H1 (cell line): ENCODE data around the gene B3GAT2. TPM values are rescaled to one million over a fixed set of nuclear protein-coding genes. Genes with fewer than 3 reads are reported as not detected.

Experiments used
- CTCF ChIA-PET: fragments of 300-600 bp; sonication (Branson Sonifier 250); formaldehyde crosslinking; loops from one replicate; lab custom pipeline; 2021; ENCODE audit not compliant: partially characterized antibody; lab: Charles Lee
- POLR2A ChIA-PET: fragments of 300-600 bp; sonication (Branson Sonifier 250); formaldehyde crosslinking; loops from one replicate; lab custom pipeline; 2021; ENCODE audit warnings: inconsistent platforms; ENCODE audit not compliant: partially characterized antibody; lab: Charles Lee
- DNase-seq, 2 experiments: peaks; one replicate each; pipeline versions ENCODE4 v3.0.0 to v3.0.0-alpha.2; 2010 to 2022; ENCODE audit warnings: low spot score in 2 of 2, low read depth in 1 of 2, mixed read lengths in 1 of 2
- FAIRE-seq: peaks from 2 replicates; lab custom pipeline; 2011; peaks lifted over from hg19 to GRCh38; lab: Jason Lieb, UNC
- H2AFZ ChIP-seq: 2 replicates; pipeline ENCODE4 v1.8.1; 2012; ENCODE audit warnings: low read length, inconsistent platforms
- H2AK5ac ChIP-seq: 2 replicates; pipeline ENCODE4 v1.6.1; 2013; ENCODE audit warnings: low read depth, low read length
- H2BK120ac ChIP-seq: replicated peaks from 2 replicates; pipeline ENCODE3; 2013; ENCODE audit warnings: low read depth, low read length, inconsistent platforms
- H2BK12ac ChIP-seq: 2 replicates; pipeline ENCODE4 v1.6.1; 2013; ENCODE audit warnings: low read depth, low read length
- H2BK15ac ChIP-seq: 2 replicates; pipeline ENCODE4 v1.6.1; 2013; ENCODE audit warnings: low read length
- H2BK20ac ChIP-seq: 2 replicates; pipeline ENCODE4 v1.6.1; 2013; ENCODE audit warnings: low read length
- H2BK5ac ChIP-seq: 2 replicates; pipeline ENCODE4 v1.6.1; 2013; ENCODE audit warnings: low read depth, low read length
- H3K14ac ChIP-seq: 2 replicates; pipeline ENCODE4 v1.6.1; 2013; ENCODE audit warnings: inconsistent platforms; ENCODE audit not compliant: insufficient read length
- H3K18ac ChIP-seq: 2 replicates; pipeline ENCODE4 v1.6.1; 2013; ENCODE audit warnings: low read length; ENCODE audit errors: extremely low read depth
- H3K23ac ChIP-seq: 2 replicates; pipeline ENCODE4 v1.6.1; 2013; ENCODE audit warnings: inconsistent platforms; ENCODE audit not compliant: insufficient read length
- H3K23me2 ChIP-seq: 2 replicates; pipeline ENCODE4 v1.6.1; 2013; ENCODE audit warnings: low read depth, low read length
- H3K27ac ChIP-seq: 2 replicates; pipeline ENCODE4 v1.6.1; 2011; ENCODE audit warnings: low read depth, low read length, inconsistent platforms
- H3K27me3 ChIP-seq, 4 experiments: replicated peaks in 1 of 4; 1 replicate in 1 of 4; 2 replicates in 3 of 4; pipeline versions ENCODE4 v1.6.1 to v1.8.1; 2011 to 2013; ENCODE audit warnings: low read length in 3 of 4, mild to moderate bottlenecking in 3 of 4, inconsistent platforms in 2 of 4, mixed read lengths in 2 of 4, moderate library complexity in 1 of 4; ENCODE audit not compliant: control insufficient read depth in 3 of 4, insufficient read depth in 3 of 4; ENCODE audit errors: extremely low read depth in 1 of 4
- H3K36me3 ChIP-seq, 4 experiments: 2 replicates each; pipeline versions ENCODE4 v1.6.1 to v1.8.1; 2011 to 2013; ENCODE audit warnings: mild to moderate bottlenecking in 4 of 4, low read length in 3 of 4, moderate library complexity in 2 of 4, control low read depth in 1 of 4, inconsistent platforms in 1 of 4; ENCODE audit not compliant: insufficient read depth in 4 of 4, control insufficient read depth in 2 of 4
- H3K4ac ChIP-seq: replicated peaks from 2 replicates; pipeline ENCODE3; 2013; ENCODE audit warnings: low read length, low read depth, mixed read lengths, inconsistent platforms; ENCODE audit not compliant: insufficient read length
- H3K4me1 ChIP-seq, 4 experiments: replicated peaks in 1 of 4; 1 replicate in 1 of 4; 2 replicates in 3 of 4; pipeline versions ENCODE4 v1.6.1 to v1.8.1; 2011 to 2013; ENCODE audit warnings: low read length in 3 of 4, inconsistent platforms in 2 of 4, mixed read lengths in 1 of 4; ENCODE audit not compliant: insufficient read depth in 4 of 4, control insufficient read depth in 3 of 4
- H3K4me2 ChIP-seq, 2 experiments: 2 replicates each; pipeline versions ENCODE4 v1.6.1 to v1.8.1; 2011 to 2013; ENCODE audit warnings: low read depth in 2 of 2, low read length in 2 of 2, control low read depth in 1 of 2, inconsistent platforms in 1 of 2, mild to moderate bottlenecking in 1 of 2; ENCODE audit not compliant: insufficient read depth in 1 of 2
- H3K4me3 ChIP-seq, 4 experiments: fragments of 200-600, 300-600 bp in 1 of 4; sonication (generic), shearing (Covaris generic), sonication (Bioruptor Twin) in 1 of 4; 2 replicates each; pipeline versions ENCODE4 v1.5.1 to v1.8.1; 2011 to 2016; ENCODE audit warnings: low read length in 4 of 4, low read depth in 3 of 4, control low read depth in 2 of 4, inconsistent platforms in 2 of 4, mild to moderate bottlenecking in 2 of 4, mixed read lengths in 1 of 4, moderate library complexity in 1 of 4; ENCODE audit not compliant: insufficient read depth in 2 of 4; ENCODE audit errors: extremely low read depth in 1 of 4
- H3K56ac ChIP-seq: replicated peaks from 2 replicates; pipeline ENCODE3; 2013; ENCODE audit warnings: low read depth, mild to moderate bottlenecking, mixed read lengths, low read length, inconsistent platforms; ENCODE audit not compliant: insufficient read length
- H3K79me1 ChIP-seq: 2 replicates; pipeline ENCODE4 v1.6.1; 2013; ENCODE audit warnings: low read depth, low read length, control low read depth
- H3K79me2 ChIP-seq, 2 experiments: 2 replicates each; pipeline versions ENCODE4 v1.6.1 to v1.8.1; 2012 to 2013; ENCODE audit warnings: low read length in 2 of 2, mild to moderate bottlenecking in 2 of 2, inconsistent platforms in 1 of 2; ENCODE audit not compliant: insufficient read depth in 2 of 2, control insufficient read depth in 1 of 2
- H3K9ac ChIP-seq, 4 experiments: replicated peaks in 1 of 4; 1 replicate in 1 of 4; 2 replicates in 3 of 4; pipeline versions ENCODE4 v1.6.1 to v1.8.1; 2011 to 2013; ENCODE audit warnings: low read depth in 3 of 4, low read length in 3 of 4, control low read depth in 2 of 4, mild to moderate bottlenecking in 2 of 4, moderate library complexity in 2 of 4, inconsistent platforms in 1 of 4; ENCODE audit errors: extremely low read depth in 1 of 4
- H3K9me3 ChIP-seq, 2 experiments: 2 replicates each; pipeline versions ENCODE4 v1.6.1 to v1.8.1; 2012 to 2013; ENCODE audit warnings: mild to moderate bottlenecking in 2 of 2, moderate library complexity in 2 of 2, control low read depth in 1 of 2, inconsistent platforms in 1 of 2, low read depth in 1 of 2, low read length in 1 of 2, mixed read lengths in 1 of 2; ENCODE audit not compliant: insufficient read depth in 2 of 2
- H4K20me1 ChIP-seq, 2 experiments: replicated peaks in 1 of 2; 2 replicates each; pipeline versions ENCODE3 to v1.8.1; 2011 to 2013; ENCODE audit warnings: inconsistent platforms in 2 of 2, low read length in 2 of 2, mild to moderate bottlenecking in 1 of 2; ENCODE audit not compliant: insufficient read depth in 2 of 2, control insufficient read depth in 1 of 2
- H4K5ac ChIP-seq: 2 replicates; pipeline ENCODE4 v1.6.1; 2013; ENCODE audit warnings: low read length, low read depth, mixed read lengths, inconsistent platforms; ENCODE audit not compliant: insufficient read length
- H4K8ac ChIP-seq: 2 replicates; pipeline ENCODE4 v1.8.0; 2013; ENCODE audit warnings: mild to moderate bottlenecking, moderate library complexity, low read length, inconsistent platforms; ENCODE audit not compliant: insufficient read depth; ENCODE audit errors: extremely low read depth
- H4K91ac ChIP-seq: replicated peaks from 2 replicates; pipeline ENCODE3; 2013; ENCODE audit warnings: low read length, mixed read lengths, inconsistent platforms; ENCODE audit not compliant: insufficient read length
- CBX5 ChIP-seq: fragments of 300-800, 300-1000 bp; sonication (generic); IDR thresholded peaks from 2 replicates; pipeline ENCODE4 v1.7.1; 2016; ENCODE audit warnings: antibody characterized with exemption, low read length, low read depth
- CBX8 ChIP-seq: fragments of 300-800, 300-1000 bp; sonication (generic); IDR thresholded peaks from 2 replicates; pipeline ENCODE4 v1.7.1; 2016; ENCODE audit warnings: low read depth, low read length, borderline replicate concordance
- EP300 ChIP-seq, 2 experiments: IDR thresholded peaks; 1 replicate in 1 of 2; 2 replicates in 1 of 2; pipeline ENCODE4 v1.6.1; 2011 to 2012; ENCODE audit warnings: low read depth in 2 of 2, low read length in 2 of 2, mild to moderate bottlenecking in 2 of 2, borderline replicate concordance in 1 of 2, inconsistent platforms in 1 of 2, moderate library complexity in 1 of 2
- FOSL1 ChIP-seq: IDR thresholded peaks from 2 replicates; pipeline ENCODE4 v1.6.1; 2011; ENCODE audit warnings: mild to moderate bottlenecking, low read depth, low read length, moderate library complexity; ENCODE audit not compliant: insufficient read depth
- KDM1A ChIP-seq: fragments of 200-600, 300-600 bp; sonication (generic); IDR thresholded peaks from 2 replicates; pipeline ENCODE4 v1.7.1; 2016; ENCODE audit warnings: mild to moderate bottlenecking, low read length, borderline replicate concordance
- RAD21 ChIP-seq, 2 experiments: IDR thresholded peaks in 1 of 2; conservative IDR thresholded peaks in 1 of 2; 2 replicates each; pipeline ENCODE4 v1.6.1; 2011; ENCODE audit warnings: low read depth in 2 of 2, low read length in 2 of 2, improper control_type of control experiment in 1 of 2, inconsistent platforms in 1 of 2, mild to moderate bottlenecking in 1 of 2, moderate library complexity in 1 of 2
- SIN3A ChIP-seq, 2 experiments: IDR thresholded peaks in 1 of 2; conservative IDR thresholded peaks in 1 of 2; 2 replicates each; pipeline ENCODE4 v1.6.1; 2011 to 2012; ENCODE audit warnings: low read length in 2 of 2, improper control_type of control experiment in 1 of 2, low read depth in 1 of 2, mild to moderate bottlenecking in 1 of 2
- TAF7 ChIP-seq: optimal IDR thresholded peaks from 2 replicates; pipeline ENCODE3; 2011; ENCODE audit warnings: low read depth, mild to moderate bottlenecking, inconsistent platforms, low read length, moderate library complexity, borderline replicate concordance
- TEAD4 ChIP-seq: IDR thresholded peaks from 2 replicates; pipeline ENCODE4 v1.6.1; 2012; ENCODE audit warnings: low read depth, low read length, inconsistent platforms, mixed read lengths
- WGBS, 2 experiments: shearing (Covaris generic) in 1 of 2; methylation state at CpG; one replicate each; pipeline versions ENCODE4 v1.1.6 to v1.1.7; 2013 to 2015; ENCODE audit warnings: low lambda C conversion rate in 2 of 2, mixed read lengths in 2 of 2, inconsistent platforms in 1 of 2, low coverage in 1 of 2, missing lambda C conversion rate in 1 of 2; ENCODE audit not compliant: insufficient replicate concordance in 2 of 2, insufficient coverage in 1 of 2, insufficient read length in 1 of 2; ENCODE audit errors: extremely low coverage in 1 of 2, missing lambda C conversion rate in 1 of 2; 5-methylcytosine and 5-hydroxymethylcytosine counted together
- polyA plus RNA-seq, 7 experiments: library from polyadenylated mRNA; depleted of rRNA in 3 of 7; stranded (reverse) in 5 of 7; unstranded in 2 of 7; fragments of >200 nt in 5 of 7; fragments of 200-250 nt in 2 of 7; gene quantifications; 1 replicate in 5 of 7; 2 replicates in 1 of 7; 4 replicates in 1 of 7; pipeline versions ENCODE4 v1.2.1 to v1.2.3, GENCODE V29; 2011 to 2013; ENCODE audit warnings: missing spikeins in 2 of 7, mixed read lengths in 2 of 7
- total RNA-seq: library from RNA; stranded (reverse); fragmentation: NEBNext Ultra II Directional; extraction: Animal tissue kit (Norgen Biotek cat#: 25700); gene quantifications from 2 replicates; pipeline ENCODE4 v1.2.1, GENCODE V29; 2021
- TF ChIP-seq, protein P1 (sequence below): IDR thresholded peaks from 2 replicates; pipeline ENCODE4 v1.6.1; 2012; ENCODE audit warnings: inconsistent platforms
- TF ChIP-seq, protein P2 (sequence below): IDR thresholded peaks from 2 replicates; pipeline ENCODE4 v1.6.1; 2011; ENCODE audit warnings: low read depth, mild to moderate bottlenecking, low read length; ENCODE audit not compliant: insufficient read depth

The B3GAT2 gene
- total and polyA plus RNA-seq, 2 of the 8 experiments (the other 6 are each of a cell fraction or from before 2014, with no cell fraction given): 0.83 to 1.9 TPM

DNA sequence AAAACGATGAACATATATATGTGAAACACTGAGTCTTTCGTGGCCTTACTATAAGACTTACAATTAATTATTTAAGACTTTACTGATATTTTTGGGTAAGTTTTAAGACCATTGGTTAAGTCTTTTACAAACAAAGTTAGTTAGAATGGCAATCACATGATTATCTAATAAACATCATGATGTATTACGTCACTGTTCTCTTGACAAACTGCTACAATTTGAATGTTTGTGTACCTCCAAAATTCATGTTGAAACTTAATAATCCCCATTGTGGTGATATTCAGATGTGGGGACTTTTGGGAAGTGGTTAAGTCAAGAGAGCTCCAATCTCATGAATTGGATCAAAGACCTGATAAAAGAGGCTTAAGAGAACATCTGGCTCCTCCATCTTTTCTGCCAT lies 25.9 kb upstream of the B3GAT2 start:
- no peaks in the 10 kb centered on the region for H3K79me1 ChIP-seq
- H3K27ac ChIP-seq: no peak overlapping the region
- no peak overlapping the region for H3K4me2 ChIP-seq
- H2BK120ac ChIP-seq: no peak overlapping the region
- H2AFZ ChIP-seq: no peak overlapping the region
- H3K56ac ChIP-seq: no peak overlapping the region
- no peaks in the 10 kb centered on the region for H3K36me3 ChIP-seq
- TF ChIP-seq TEAD4: no peak
- TF ChIP-seq, protein P1, sequence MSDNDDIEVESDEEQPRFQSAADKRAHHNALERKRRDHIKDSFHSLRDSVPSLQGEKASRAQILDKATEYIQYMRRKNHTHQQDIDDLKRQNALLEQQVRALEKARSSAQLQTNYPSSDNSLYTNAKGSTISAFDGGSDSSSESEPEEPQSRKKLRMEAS: no peak
- TF ChIP-seq CBX8: no peak
- no peak for TF ChIP-seq RAD21 (IDR thresholded peaks at IDR 0.05 in 1 of 2, conservative IDR thresholded peaks at IDR 0.05 in 1 of 2; ENCODE audit: low read depth in 2 of 2, low read length in 2 of 2)
- TF ChIP-seq, protein P2, sequence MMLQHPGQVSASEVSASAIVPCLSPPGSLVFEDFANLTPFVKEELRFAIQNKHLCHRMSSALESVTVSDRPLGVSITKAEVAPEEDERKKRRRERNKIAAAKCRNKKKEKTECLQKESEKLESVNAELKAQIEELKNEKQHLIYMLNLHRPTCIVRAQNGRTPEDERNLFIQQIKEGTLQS: no peak
- no peak for TF ChIP-seq EP300 (IDR thresholded peaks at IDR 0.05; ENCODE audit: borderline replicate concordance in 1 of 2, low read depth in 2 of 2, low read length in 2 of 2)
- no peak for TF ChIP-seq CBX5
- TF ChIP-seq SIN3A (conservative IDR thresholded peaks at IDR 0.05 in 1 of 2, IDR thresholded peaks at IDR 0.05 in 1 of 2; ENCODE audit: low read depth in 1 of 2, low read length in 2 of 2): no peak
- no peak for TF ChIP-seq FOSL1
- TF ChIP-seq KDM1A: no peak
- TF ChIP-seq TAF7: no peak
- no peak overlapping the region for H3K9ac ChIP-seq
- H3K23ac ChIP-seq: no peak overlapping the region
- no peak overlapping the region for H3K18ac ChIP-seq
- H4K20me1 ChIP-seq: no peaks in the 10 kb centered on the region
- DNase-seq (no peak), FAIRE-seq (no peak)
- H2BK20ac ChIP-seq: no peak overlapping the region
- no peak overlapping the region for H3K14ac ChIP-seq
- no peaks in the 10 kb centered on the region for H3K4me1 ChIP-seq
- ChIA-PET CTCF (interaction anchor here (1.4 kb wide), 1 partner anchor 25 kb away, joined by 3 read pairs; no protein-coding TSS in a partner anchor), POLR2A (no interaction called here)
- H2BK5ac ChIP-seq: no peak overlapping the region
- no peaks in the 10 kb centered on the region for H3K9me3 ChIP-seq
- H4K91ac ChIP-seq: no peak overlapping the region
- no peak overlapping the region for H2BK12ac ChIP-seq
- no peak overlapping the region for H2BK15ac ChIP-seq
- H3K4me3 ChIP-seq: no peak overlapping the region
- no peak overlapping the region for H3K4ac ChIP-seq
- H3K23me2 ChIP-seq: no peaks in the 10 kb centered on the region
- H4K8ac ChIP-seq: no peak overlapping the region
- no peak overlapping the region for H2AK5ac ChIP-seq
- H4K5ac ChIP-seq: no peak overlapping the region
- 83% methylated on average over 3 of the region's 3 CpGs; no CpG with 5 or more reads in 1 of the 2 experiments for WGBS, 2 experiments
- H3K27me3 ChIP-seq: no peaks in the 10 kb centered on the region
- no peaks in the 10 kb centered on the region for H3K79me2 ChIP-seq
